GM12878 (cell line): ENCODE measurements around the gene MAML2. TPM values are rescaled to one million over a fixed set of nuclear protein-coding genes. Genes with fewer than 3 reads are reported as not detected.

Experiments
- BRCA1 ChIP-seq: IDR thresholded peaks from 2 replicates; pipeline ENCODE4 v1.6.1; 2011; ENCODE audit warnings: low read depth, low read length, improper control_type of control experiment
- CHD1 ChIP-seq: IDR thresholded peaks from 2 replicates; pipeline ENCODE4 v1.6.1; 2012; ENCODE audit warnings: low read depth, low read length, improper control_type of control experiment
- CHD4 ChIP-seq: fragments of 200-600 bp; sonication (generic); IDR thresholded peaks from 2 replicates; pipeline ENCODE4 v1.6.1; 2016; ENCODE audit warnings: mild to moderate bottlenecking
- CREB1 ChIP-seq: IDR thresholded peaks from 2 replicates; pipeline ENCODE4 v1.6.1; 2012; ENCODE audit warnings: low read depth, mild to moderate bottlenecking, inconsistent platforms
- GATAD2B ChIP-seq: fragments of 450-650 bp; conservative IDR thresholded peaks from 2 replicates; pipeline ENCODE4 v1.6.1; 2017; ENCODE audit warnings: low read depth, mild to moderate bottlenecking, moderate library complexity
- IKZF2 ChIP-seq, 2 experiments: fragments of 450-650 bp; IDR thresholded peaks; 2 replicates each; pipeline ENCODE4 v1.6.1; 2017; ENCODE audit warnings: mild to moderate bottlenecking in 2 of 2, moderate library complexity in 2 of 2
- SIX5 ChIP-seq: IDR thresholded peaks from 2 replicates; pipeline ENCODE4 v1.6.1; 2011; ENCODE audit warnings: mild to moderate bottlenecking, low read depth, low read length, moderate library complexity; ENCODE audit not compliant: severe bottlenecking
- SREBF2 ChIP-seq: IDR thresholded peaks from 2 replicates; pipeline ENCODE4 v1.6.1; 2012; ENCODE audit warnings: mild to moderate bottlenecking, low read length
- polyA plus RNA-seq, 11 experiments: library from polyadenylated mRNA; depleted of rRNA in 4 of 11; unstranded in 6 of 11; stranded (reverse) in 5 of 11; fragments of >200 nt; fragmentation: Nextera tagmentation in 4 of 11; fragmentation: Illumina TruSeq in 1 of 11; extraction: Ambion mirVana in 4 of 11; extraction: Trizol in 1 of 11; gene quantifications; 1 replicate in 1 of 11; 2 replicates in 10 of 11; pipeline versions ENCODE4 v1.2.1 to v1.2.3, GENCODE V29; 2011 to 2016; ENCODE audit warnings: inconsistent platforms in 2 of 11, missing spikeins in 2 of 11, low read depth in 1 of 11
- total RNA-seq, 4 experiments: library from RNA; depleted of rRNA in 3 of 4; stranded (reverse); fragments of >200 nt in 3 of 4; fragmentation: Illumina TruSeq in 1 of 4; extraction: Trizol in 1 of 4; gene quantifications; 2 replicates each; pipeline versions ENCODE4 v1.2.1 to v1.2.3, GENCODE V29; 2013 to 2021
- TF ChIP-seq, protein P1 (sequence below): fragments of 450-650 bp; IDR thresholded peaks from 2 replicates; pipeline ENCODE4 v1.6.1; 2017; ENCODE audit warnings: mild to moderate bottlenecking
- TF ChIP-seq, protein P2 (sequence below): fragments of 450-650 bp; formaldehyde crosslinking; IDR thresholded peaks from 2 replicates; pipeline ENCODE4 v1.5.0; 2022; ENCODE audit warnings: mild to moderate bottlenecking, missing genetic modification characterization
- TF ChIP-seq, protein P3 (sequence below): IDR thresholded peaks from 2 replicates; pipeline ENCODE4 v1.6.1; 2012; ENCODE audit warnings: mild to moderate bottlenecking, low read depth, low read length
- TF ChIP-seq, protein P4 (sequence below): fragments of 450-650 bp; formaldehyde crosslinking; IDR thresholded peaks from 2 replicates; pipeline ENCODE4 v1.4.0; 2020; ENCODE audit warnings: mild to moderate bottlenecking, moderate library complexity
- TF ChIP-seq, protein P5 (sequence below): IDR thresholded peaks from 2 replicates; pipeline ENCODE4 v1.6.1; 2012; ENCODE audit warnings: low read length, inconsistent platforms
- TF ChIP-seq, protein P6 (sequence below): IDR thresholded peaks from 2 replicates; pipeline ENCODE4 v1.6.1; 2012; ENCODE audit warnings: low read depth, low read length, improper control_type of control experiment

Gene MAML2
- total and polyA plus RNA-seq, 10 of the 15 experiments (the other 5 are each of a cell fraction or from before 2014, with no cell fraction given): 2.5 to 15.1 (median 12.0) TPM

DNA sequence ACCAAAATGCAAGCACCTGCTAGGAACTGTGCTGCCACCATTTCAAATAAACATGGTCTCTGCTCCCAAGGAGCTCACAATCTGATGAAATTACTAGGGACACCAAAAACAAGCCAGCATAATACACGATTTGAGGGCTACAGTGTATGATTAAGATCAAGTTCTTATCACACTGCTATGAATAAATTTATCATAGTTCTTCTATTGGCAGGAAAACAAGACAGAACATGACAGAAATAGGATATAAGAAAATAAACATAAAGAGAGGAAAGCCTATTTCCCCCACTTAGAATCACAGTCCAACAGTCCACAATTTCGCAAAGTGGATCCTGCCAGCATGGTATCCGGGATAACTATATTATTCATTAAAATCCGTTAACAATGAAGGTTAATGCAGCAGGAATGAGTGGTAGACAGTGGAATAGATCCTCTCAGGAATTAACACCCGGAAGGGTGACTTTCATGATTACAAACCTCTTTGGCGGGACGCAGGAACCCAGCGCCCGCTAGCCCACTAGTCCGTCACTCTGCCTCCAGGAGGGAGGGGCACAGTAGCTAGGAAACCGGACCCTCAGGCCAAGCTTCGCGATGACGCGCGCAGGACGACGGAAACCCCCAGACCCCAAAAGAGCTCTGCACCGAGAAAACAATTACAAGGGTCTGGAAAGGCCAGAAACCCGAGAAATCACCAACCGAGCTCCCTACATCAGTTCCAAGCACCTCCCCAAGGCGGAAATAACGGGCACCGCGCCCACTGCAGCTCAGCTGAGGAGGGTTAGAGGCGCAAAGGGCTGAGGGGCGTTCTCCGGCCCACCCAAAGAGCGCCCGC lies 46.1 kb upstream of the MAML2 start (continued):
- TF ChIP-seq BRCA1 (no peak), CHD1 (no peak), CHD4 (no peak), IKZF2 (IDR thresholded peaks at IDR 0.05) (0 out of 4 replicates have a peak, but pooled peaks of 1 of the 2 experiments have one; percentile 18), SREBF2 (no peak), GATAD2B (peak; percentile 66; the same call in 1 of the 2 replicates), SIX5 (no peak), CREB1 (no peak)
- TF ChIP-seq, protein P1, sequence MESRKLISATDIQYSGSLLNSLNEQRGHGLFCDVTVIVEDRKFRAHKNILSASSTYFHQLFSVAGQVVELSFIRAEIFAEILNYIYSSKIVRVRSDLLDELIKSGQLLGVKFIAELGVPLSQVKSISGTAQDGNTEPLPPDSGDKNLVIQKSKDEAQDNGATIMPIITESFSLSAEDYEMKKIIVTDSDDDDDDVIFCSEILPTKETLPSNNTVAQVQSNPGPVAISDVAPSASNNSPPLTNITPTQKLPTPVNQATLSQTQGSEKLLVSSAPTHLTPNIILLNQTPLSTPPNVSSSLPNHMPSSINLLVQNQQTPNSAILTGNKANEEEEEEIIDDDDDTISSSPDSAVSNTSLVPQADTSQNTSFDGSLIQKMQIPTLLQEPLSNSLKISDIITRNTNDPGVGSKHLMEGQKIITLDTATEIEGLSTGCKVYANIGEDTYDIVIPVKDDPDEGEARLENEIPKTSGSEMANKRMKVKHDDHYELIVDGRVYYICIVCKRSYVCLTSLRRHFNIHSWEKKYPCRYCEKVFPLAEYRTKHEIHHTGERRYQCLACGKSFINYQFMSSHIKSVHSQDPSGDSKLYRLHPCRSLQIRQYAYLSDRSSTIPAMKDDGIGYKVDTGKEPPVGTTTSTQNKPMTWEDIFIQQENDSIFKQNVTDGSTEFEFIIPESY: no peak
- TF ChIP-seq, protein P2, sequence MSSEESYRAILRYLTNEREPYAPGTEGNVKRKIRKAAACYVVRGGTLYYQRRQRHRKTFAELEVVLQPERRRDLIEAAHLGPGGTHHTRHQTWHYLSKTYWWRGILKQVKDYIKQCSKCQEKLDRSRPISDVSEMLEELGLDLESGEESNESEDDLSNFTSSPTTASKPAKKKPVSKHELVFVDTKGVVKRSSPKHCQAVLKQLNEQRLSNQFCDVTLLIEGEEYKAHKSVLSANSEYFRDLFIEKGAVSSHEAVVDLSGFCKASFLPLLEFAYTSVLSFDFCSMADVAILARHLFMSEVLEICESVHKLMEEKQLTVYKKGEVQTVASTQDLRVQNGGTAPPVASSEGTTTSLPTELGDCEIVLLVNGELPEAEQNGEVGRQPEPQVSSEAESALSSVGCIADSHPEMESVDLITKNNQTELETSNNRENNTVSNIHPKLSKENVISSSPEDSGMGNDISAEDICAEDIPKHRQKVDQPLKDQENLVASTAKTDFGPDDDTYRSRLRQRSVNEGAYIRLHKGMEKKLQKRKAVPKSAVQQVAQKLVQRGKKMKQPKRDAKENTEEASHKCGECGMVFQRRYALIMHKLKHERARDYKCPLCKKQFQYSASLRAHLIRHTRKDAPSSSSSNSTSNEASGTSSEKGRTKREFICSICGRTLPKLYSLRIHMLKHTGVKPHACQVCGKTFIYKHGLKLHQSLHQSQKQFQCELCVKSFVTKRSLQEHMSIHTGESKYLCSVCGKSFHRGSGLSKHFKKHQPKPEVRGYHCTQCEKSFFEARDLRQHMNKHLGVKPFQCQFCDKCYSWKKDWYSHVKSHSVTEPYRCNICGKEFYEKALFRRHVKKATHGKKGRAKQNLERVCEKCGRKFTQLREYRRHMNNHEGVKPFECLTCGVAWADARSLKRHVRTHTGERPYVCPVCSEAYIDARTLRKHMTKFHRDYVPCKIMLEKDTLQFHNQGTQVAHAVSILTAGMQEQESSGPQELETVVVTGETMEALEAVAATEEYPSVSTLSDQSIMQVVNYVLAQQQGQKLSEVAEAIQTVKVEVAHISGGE (CRISPR knock-in tag): no peak
- TF ChIP-seq, protein P3, sequence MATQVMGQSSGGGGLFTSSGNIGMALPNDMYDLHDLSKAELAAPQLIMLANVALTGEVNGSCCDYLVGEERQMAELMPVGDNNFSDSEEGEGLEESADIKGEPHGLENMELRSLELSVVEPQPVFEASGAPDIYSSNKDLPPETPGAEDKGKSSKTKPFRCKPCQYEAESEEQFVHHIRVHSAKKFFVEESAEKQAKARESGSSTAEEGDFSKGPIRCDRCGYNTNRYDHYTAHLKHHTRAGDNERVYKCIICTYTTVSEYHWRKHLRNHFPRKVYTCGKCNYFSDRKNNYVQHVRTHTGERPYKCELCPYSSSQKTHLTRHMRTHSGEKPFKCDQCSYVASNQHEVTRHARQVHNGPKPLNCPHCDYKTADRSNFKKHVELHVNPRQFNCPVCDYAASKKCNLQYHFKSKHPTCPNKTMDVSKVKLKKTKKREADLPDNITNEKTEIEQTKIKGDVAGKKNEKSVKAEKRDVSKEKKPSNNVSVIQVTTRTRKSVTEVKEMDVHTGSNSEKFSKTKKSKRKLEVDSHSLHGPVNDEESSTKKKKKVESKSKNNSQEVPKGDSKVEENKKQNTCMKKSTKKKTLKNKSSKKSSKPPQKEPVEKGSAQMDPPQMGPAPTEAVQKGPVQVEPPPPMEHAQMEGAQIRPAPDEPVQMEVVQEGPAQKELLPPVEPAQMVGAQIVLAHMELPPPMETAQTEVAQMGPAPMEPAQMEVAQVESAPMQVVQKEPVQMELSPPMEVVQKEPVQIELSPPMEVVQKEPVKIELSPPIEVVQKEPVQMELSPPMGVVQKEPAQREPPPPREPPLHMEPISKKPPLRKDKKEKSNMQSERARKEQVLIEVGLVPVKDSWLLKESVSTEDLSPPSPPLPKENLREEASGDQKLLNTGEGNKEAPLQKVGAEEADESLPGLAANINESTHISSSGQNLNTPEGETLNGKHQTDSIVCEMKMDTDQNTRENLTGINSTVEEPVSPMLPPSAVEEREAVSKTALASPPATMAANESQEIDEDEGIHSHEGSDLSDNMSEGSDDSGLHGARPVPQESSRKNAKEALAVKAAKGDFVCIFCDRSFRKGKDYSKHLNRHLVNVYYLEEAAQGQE: no peak
- TF ChIP-seq, protein P4, sequence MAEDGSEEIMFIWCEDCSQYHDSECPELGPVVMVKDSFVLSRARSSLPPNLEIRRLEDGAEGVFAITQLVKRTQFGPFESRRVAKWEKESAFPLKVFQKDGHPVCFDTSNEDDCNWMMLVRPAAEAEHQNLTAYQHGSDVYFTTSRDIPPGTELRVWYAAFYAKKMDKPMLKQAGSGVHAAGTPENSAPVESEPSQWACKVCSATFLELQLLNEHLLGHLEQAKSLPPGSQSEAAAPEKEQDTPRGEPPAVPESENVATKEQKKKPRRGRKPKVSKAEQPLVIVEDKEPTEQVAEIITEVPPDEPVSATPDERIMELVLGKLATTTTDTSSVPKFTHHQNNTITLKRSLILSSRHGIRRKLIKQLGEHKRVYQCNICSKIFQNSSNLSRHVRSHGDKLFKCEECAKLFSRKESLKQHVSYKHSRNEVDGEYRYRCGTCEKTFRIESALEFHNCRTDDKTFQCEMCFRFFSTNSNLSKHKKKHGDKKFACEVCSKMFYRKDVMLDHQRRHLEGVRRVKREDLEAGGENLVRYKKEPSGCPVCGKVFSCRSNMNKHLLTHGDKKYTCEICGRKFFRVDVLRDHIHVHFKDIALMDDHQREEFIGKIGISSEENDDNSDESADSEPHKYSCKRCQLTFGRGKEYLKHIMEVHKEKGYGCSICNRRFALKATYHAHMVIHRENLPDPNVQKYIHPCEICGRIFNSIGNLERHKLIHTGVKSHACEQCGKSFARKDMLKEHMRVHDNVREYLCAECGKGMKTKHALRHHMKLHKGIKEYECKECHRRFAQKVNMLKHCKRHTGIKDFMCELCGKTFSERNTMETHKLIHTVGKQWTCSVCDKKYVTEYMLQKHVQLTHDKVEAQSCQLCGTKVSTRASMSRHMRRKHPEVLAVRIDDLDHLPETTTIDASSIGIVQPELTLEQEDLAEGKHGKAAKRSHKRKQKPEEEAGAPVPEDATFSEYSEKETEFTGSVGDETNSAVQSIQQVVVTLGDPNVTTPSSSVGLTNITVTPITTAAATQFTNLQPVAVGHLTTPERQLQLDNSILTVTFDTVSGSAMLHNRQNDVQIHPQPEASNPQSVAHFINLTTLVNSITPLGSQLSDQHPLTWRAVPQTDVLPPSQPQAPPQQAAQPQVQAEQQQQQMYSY (CRISPR knock-in tag): no peak
- TF ChIP-seq, protein P5, sequence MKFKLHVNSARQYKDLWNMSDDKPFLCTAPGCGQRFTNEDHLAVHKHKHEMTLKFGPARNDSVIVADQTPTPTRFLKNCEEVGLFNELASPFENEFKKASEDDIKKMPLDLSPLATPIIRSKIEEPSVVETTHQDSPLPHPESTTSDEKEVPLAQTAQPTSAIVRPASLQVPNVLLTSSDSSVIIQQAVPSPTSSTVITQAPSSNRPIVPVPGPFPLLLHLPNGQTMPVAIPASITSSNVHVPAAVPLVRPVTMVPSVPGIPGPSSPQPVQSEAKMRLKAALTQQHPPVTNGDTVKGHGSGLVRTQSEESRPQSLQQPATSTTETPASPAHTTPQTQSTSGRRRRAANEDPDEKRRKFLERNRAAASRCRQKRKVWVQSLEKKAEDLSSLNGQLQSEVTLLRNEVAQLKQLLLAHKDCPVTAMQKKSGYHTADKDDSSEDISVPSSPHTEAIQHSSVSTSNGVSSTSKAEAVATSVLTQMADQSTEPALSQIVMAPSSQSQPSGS: no peak
- TF ChIP-seq, protein P6, sequence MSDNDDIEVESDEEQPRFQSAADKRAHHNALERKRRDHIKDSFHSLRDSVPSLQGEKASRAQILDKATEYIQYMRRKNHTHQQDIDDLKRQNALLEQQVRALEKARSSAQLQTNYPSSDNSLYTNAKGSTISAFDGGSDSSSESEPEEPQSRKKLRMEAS: no peak
